HFFc6 (cell line): Measurements from ENCODE around the gene ANKRD52. TPM values are rescaled to one million over a fixed set of nuclear protein-coding genes. Genes with fewer than 3 reads are reported as not detected.

Source experiments
- DNase-seq: peaks from one replicate; pipeline ENCODE4 v3.0.0-alpha.2; 2018
- H3K27ac Mint-ChIP-seq: 2 replicates; pipeline ENCODE4 v1.8.0; 2020; ENCODE audit warnings: mild to moderate bottlenecking, mixed read lengths
- H3K27me3 Mint-ChIP-seq: 2 replicates; pipeline ENCODE4 v1.8.0; 2021; ENCODE audit warnings: mild to moderate bottlenecking, moderate library complexity, mixed read lengths; ENCODE audit not compliant: insufficient read depth
- H3K36me3 Mint-ChIP-seq: 2 replicates; pipeline ENCODE4 v1.8.0; 2021; ENCODE audit warnings: low read depth, mixed read lengths
- H3K4me1 Mint-ChIP-seq: 2 replicates; pipeline ENCODE4 v1.8.0; 2020; ENCODE audit warnings: low read depth, mixed read lengths
- H3K4me3 Mint-ChIP-seq: 2 replicates; pipeline ENCODE4 v1.8.0; 2020; ENCODE audit warnings: mild to moderate bottlenecking, moderate library complexity, mixed read lengths
- H3K9me3 Mint-ChIP-seq: 2 replicates; pipeline ENCODE4 v1.8.0; 2020; ENCODE audit warnings: mild to moderate bottlenecking, mixed read lengths
- total RNA-seq, 6 experiments: library from RNA; stranded (reverse); fragmentation: NEBNext Ultra II Directional; extraction: Animal tissue kit (Norgen Biotek cat#: 25700); gene quantifications; 2 replicates in 1 of 6; 3 replicates in 5 of 6; pipeline ENCODE4 v1.2.3, GENCODE V29; 2021
- TF ChIP-seq, protein P1 (sequence below): fragments of 200-600 bp; sonication (generic); IDR thresholded peaks from 2 replicates; pipeline ENCODE4 v1.5.0; 2021; ENCODE audit warnings: antibody characterized with exemption, mild to moderate bottlenecking

The ANKRD52 gene
- total RNA-seq, 6 experiments from 2014 or later, result 57.9 to 87.8 (median 68.6) TPM

- no peaks in the 10 kb centered on the region for H3K9me3 Mint-ChIP-seq
- TF ChIP-seq, protein P1, sequence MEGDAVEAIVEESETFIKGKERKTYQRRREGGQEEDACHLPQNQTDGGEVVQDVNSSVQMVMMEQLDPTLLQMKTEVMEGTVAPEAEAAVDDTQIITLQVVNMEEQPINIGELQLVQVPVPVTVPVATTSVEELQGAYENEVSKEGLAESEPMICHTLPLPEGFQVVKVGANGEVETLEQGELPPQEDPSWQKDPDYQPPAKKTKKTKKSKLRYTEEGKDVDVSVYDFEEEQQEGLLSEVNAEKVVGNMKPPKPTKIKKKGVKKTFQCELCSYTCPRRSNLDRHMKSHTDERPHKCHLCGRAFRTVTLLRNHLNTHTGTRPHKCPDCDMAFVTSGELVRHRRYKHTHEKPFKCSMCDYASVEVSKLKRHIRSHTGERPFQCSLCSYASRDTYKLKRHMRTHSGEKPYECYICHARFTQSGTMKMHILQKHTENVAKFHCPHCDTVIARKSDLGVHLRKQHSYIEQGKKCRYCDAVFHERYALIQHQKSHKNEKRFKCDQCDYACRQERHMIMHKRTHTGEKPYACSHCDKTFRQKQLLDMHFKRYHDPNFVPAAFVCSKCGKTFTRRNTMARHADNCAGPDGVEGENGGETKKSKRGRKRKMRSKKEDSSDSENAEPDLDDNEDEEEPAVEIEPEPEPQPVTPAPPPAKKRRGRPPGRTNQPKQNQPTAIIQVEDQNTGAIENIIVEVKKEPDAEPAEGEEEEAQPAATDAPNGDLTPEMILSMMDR, result no peak
- H3K4me3 Mint-ChIP-seq, result no peak overlapping the region
- H3K4me1 Mint-ChIP-seq, result peaks cover 2% of the 10 kb centered on the region
- DNase-seq, result no peak
- peaks cover 12% of the 10 kb centered on the region for H3K27me3 Mint-ChIP-seq
- H3K36me3 Mint-ChIP-seq, result no peaks in the 10 kb centered on the region
- no peak overlapping the region for H3K27ac Mint-ChIP-seq
Measured at GRCh38 chr12:56230432-56231183, 27.6 kb downstream of the ANKRD52 start.

DNA sequence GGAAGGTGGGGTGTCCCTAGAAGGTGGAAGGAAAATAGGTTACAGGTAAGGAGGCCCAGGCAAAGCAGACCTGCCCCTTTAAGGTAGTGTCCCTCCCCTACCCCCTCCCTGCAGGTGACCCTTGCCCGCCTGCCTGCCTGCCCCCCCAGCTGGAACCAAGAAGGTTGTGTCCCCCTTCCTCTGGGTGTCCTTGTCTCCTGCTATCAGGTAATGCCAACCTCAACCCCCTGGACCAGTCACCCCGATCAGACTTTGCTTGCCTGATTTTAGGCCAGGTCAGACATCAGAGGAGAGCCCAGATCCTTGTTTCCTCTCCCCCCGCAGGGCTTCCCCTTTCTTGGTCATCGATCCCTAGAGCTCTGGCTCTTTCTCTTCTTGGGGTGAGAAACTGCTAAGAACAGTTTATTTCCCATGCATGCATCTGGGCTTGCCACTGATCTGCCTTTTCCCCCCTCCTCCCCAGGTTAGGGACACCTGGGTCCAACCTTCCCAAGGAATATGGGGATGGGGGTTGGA, 28.2 kb downstream of the ANKRD52 start, which contains the start of gene SLC39A5:
TSS of gene SLC39A5 (plus strand) at position 136 of the 516 bp plus-strand sequence. CDS start 1,224 bp downstream, outside the sequence.
- TF ChIP-seq, protein P1, result no peak
- H3K4me1 Mint-ChIP-seq, result peaks cover 8% of the 10 kb centered on the region
- no peaks in the 10 kb centered on the region for H3K9me3 Mint-ChIP-seq
- H3K4me3 Mint-ChIP-seq, result no peak within 1 kb of the TSS
- H3K36me3 Mint-ChIP-seq, result no peaks in the 10 kb centered on the region
- no peak for DNase-seq
- no peak within 1 kb of the TSS for H3K27ac Mint-ChIP-seq
- peaks cover 8% of the 10 kb centered on the region for H3K27me3 Mint-ChIP-seq

DNA sequence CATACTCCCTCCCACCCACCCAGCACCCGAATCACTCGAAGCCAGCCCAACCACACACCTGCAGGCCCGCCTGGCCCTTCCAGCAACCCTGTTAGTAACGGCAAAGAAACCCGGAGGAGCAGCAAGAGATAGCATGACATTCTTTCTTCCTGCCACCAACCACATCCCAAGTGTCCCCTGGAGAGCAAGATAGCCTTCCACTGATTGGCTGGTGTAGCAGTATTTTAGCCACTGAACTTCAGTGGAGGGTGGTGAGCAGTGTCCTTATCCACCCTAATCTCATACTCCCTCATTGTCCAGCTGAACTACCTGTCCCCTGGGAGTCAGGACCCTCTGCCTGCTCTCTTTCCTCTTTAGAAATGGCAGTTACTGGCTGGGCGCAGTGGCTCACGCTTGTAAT, 29.1 kb downstream of the ANKRD52 start:
- no peak overlapping the region for H3K4me3 Mint-ChIP-seq
- peaks cover 11% of the 10 kb centered on the region for H3K4me1 Mint-ChIP-seq
- H3K27me3 Mint-ChIP-seq, result peaks cover 6% of the 10 kb centered on the region; the same call in 1 of the 2 replicates
- no peak overlapping the region for H3K27ac Mint-ChIP-seq
- H3K36me3 Mint-ChIP-seq, result no peaks in the 10 kb centered on the region
- TF ChIP-seq, protein P1, result no peak
- DNase-seq, result no peak
- no peaks in the 10 kb centered on the region for H3K9me3 Mint-ChIP-seq

GRCh38 chr12:56224954-56225353, 33.2 kb downstream of the ANKRD52 start:
- Mint-ChIP-seq H3K36me3 (no peaks in the 10 kb centered on the region), H3K27ac (peak overlapping the region; percentile 69), H3K9me3 (no peaks in the 10 kb centered on the region), H3K27me3 (peaks cover 9% of the 10 kb centered on the region), H3K4me3 (peak overlapping the region; percentile 90), H3K4me1 (peaks cover 32% of the 10 kb centered on the region)
- no peak for DNase-seq
- TF ChIP-seq, protein P1, result no peak

DNA sequence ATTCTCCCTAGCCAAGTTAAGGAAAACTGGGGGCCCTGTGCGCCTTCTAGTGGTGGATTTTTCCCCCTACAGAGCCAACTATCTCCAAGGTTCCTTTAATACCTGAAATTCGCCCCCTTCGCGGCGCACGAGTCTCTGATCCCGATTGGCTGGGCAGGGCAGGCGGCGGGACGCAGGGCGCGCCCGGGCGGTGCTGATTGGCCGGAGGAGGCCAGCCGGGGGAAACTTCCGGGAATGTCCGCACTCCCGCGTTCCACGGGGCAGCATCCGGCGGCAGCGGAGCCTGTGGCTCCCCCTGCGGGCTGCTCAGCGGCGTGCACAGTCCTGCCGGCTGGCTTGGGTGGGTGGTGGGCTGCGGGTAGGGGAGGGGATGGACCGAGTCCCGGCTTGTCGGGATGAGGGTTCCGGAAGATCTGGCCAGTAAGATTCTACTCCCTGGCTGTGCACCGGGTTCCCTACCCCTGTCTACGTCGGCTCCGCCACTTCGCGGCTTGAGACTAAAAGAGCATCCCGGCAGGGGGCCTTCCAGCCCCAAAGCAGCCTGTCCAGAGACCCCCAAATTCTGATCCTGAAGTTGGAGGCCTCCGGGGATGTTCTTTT, 34.0 kb downstream of the ANKRD52 start, which contains the start of gene NABP2:
TSS of gene NABP2 (plus strand) at position 241 of the 600 bp plus-strand sequence. CDS start 515 bp downstream, outside the sequence.
- Mint-ChIP-seq H3K4me3 (peak within 1 kb of the TSS; percentile 90), H3K27me3 (peaks cover 9% of the 10 kb centered on the region), H3K36me3 (no peaks in the 10 kb centered on the region), H3K9me3 (no peaks in the 10 kb centered on the region), H3K4me1 (peaks cover 32% of the 10 kb centered on the region), H3K27ac (peak within 1 kb of the TSS; percentile 88)
- DNase-seq, result peak; percentile 97
- TF ChIP-seq, protein P1, result peak; percentile 93
